Panc1 (cell line): ENCODE data around the gene DUSP8. TPM values are rescaled to one million over a fixed set of nuclear protein-coding genes. Genes with fewer than 3 reads are reported as not detected.

Experiments used
- ATAC-seq: fragments of 200-7000 bp; cut with Tn5 transposase; 2 replicates; pipeline ENCODE4 v1.9.1; 2020; ENCODE audit warnings: mild to moderate bottlenecking, moderate library complexity
- BruUV-seq: library from RNA; stranded (reverse); fragments of 400-500 nt; replicated peaks from 2 replicates; lab custom pipeline; 2021; lab: Mats Ljungman, UMichigan
- CTCF ChIA-PET: fragments of 300-600 bp; sonication (Branson Sonifier 250); formaldehyde crosslinking; loops from one replicate; lab custom pipeline; 2022; ENCODE audit warnings: antibody characterized with exemption; lab: Charles Lee
- POLR2A ChIA-PET: fragments of 300-600 bp; sonication (Branson Sonifier 250); formaldehyde crosslinking; loops from one replicate; lab custom pipeline; 2022; ENCODE audit warnings: antibody characterized with exemption; lab: Charles Lee
- DNase-seq: peaks from one replicate; pipeline ENCODE4 v3.0.0-alpha.2; 2010; ENCODE audit warnings: low read depth, low spot score
- H3K27ac ChIP-seq: 2 replicates; pipeline ENCODE4 v1.5.1; 2011; ENCODE audit warnings: mild to moderate bottlenecking, low read length, inconsistent platforms
- H3K27me3 ChIP-seq: fragments of 200-500 bp; sonication (Bioruptor generic); 2 replicates; pipeline ENCODE4 v1.6.0; 2014; ENCODE audit warnings: low read length, inconsistent platforms; ENCODE audit not compliant: control insufficient read depth, insufficient read depth
- H3K36me3 ChIP-seq: fragments of 200-500 bp; sonication (Bioruptor generic); 2 replicates; pipeline ENCODE4 v1.5.1; 2014; ENCODE audit warnings: inconsistent platforms, mild to moderate bottlenecking, low read length, moderate library complexity; ENCODE audit not compliant: control insufficient read depth, insufficient read depth
- H3K4me1 ChIP-seq: 2 replicates; pipeline ENCODE4 v1.5.1; 2011; ENCODE audit warnings: inconsistent platforms, mild to moderate bottlenecking, low read length, moderate library complexity; ENCODE audit not compliant: control insufficient read depth, insufficient read depth
- H3K4me3 ChIP-seq, 2 experiments: 2 replicates each; pipeline ENCODE4 v1.5.1; 2011 to 2012; ENCODE audit warnings: low read depth in 2 of 2, low read length in 2 of 2, mild to moderate bottlenecking in 2 of 2, inconsistent platforms in 1 of 2, moderate library complexity in 1 of 2
- H3K9me3 ChIP-seq: fragments of 200-500 bp; sonication (Bioruptor generic); 2 replicates; pipeline ENCODE4 v1.5.1; 2014; ENCODE audit warnings: low read depth, mild to moderate bottlenecking, inconsistent platforms, low read length, moderate library complexity; ENCODE audit not compliant: control insufficient read depth, insufficient read depth
- CTCF ChIP-seq: fragments of 450-650 bp; IDR thresholded peaks from 2 replicates; pipeline ENCODE4 v1.5.1; 2017; ENCODE audit warnings: mild to moderate bottlenecking
- POLR2AphosphoS5 ChIP-seq: IDR thresholded peaks from 2 replicates; pipeline ENCODE4 v1.6.1; 2012; ENCODE audit warnings: mild to moderate bottlenecking, low read depth, low read length, moderate library complexity
- REST ChIP-seq, 2 experiments: IDR thresholded peaks; 2 replicates each; pipeline ENCODE4 v1.6.1; 2011 to 2012; ENCODE audit warnings: low read depth in 2 of 2, control low read depth in 1 of 2, low read length in 1 of 2, mild to moderate bottlenecking in 1 of 2, moderate library complexity in 1 of 2; ENCODE audit not compliant: insufficient read depth in 1 of 2
- SIN3A ChIP-seq: IDR thresholded peaks from 2 replicates; pipeline ENCODE4 v1.6.1; 2012; ENCODE audit warnings: low read depth, mild to moderate bottlenecking, low read length, moderate library complexity, borderline replicate concordance; ENCODE audit not compliant: insufficient read depth
- TCF7L2 ChIP-seq: IDR thresholded peaks from 2 replicates; pipeline ENCODE4 v1.6.1; 2011; ENCODE audit warnings: mild to moderate bottlenecking, low read depth, low read length, inconsistent platforms
- in situ Hi-C: cut with HindIII; loops from 2 replicates; pipeline ENCODE4 v1.10.0; 2016; ENCODE audit warnings: low sequenced_read_pairs, low pct_unique_long_range_greater_than_20kb
- intact Hi-C: fragments of 100-400 bp; cut with micrococcal nuclease; formaldehyde crosslinking; loops from one replicate; pipeline ENCODE4 v1.10.0; 2022; ENCODE audit not compliant: unreplicated experiment
- total RNA-seq: library from RNA; stranded (reverse); gene quantifications from one replicate; pipeline ENCODE4 v1.2.1, GENCODE V29; 2021; ENCODE audit not compliant: unreplicated experiment

Gene DUSP8
- total RNA-seq, 1 experiment from 2014 or later: 5.5 TPM

GRCh38 chr11:1563697-1564534 is 8.2 kb downstream of the DUSP8 start:
- H3K27ac ChIP-seq: no peak overlapping the region
- peaks cover 9% of the 10 kb centered on the region for H3K4me1 ChIP-seq
- no peaks in the 10 kb centered on the region for H3K9me3 ChIP-seq
- no peaks in the 10 kb centered on the region for H3K27me3 ChIP-seq
- no peak overlapping the region for H3K4me3 ChIP-seq
- ChIA-PET CTCF (interaction anchor here (0.6 to 1.4 kb wide), 2 partner anchors 17 to 25 kb away, joined by 5 to 12 read pairs; no protein-coding TSS in a partner anchor), POLR2A (no interaction called here)
- no peak for ATAC-seq
- intact Hi-C loops: no loop called here
- TF ChIP-seq REST (IDR thresholded peaks at IDR 0.05; ENCODE audit: insufficient read depth in 1 of 2, low read depth in 2 of 2, low read length in 1 of 2): no peak
- in situ Hi-C loops: no loop called here
- H3K36me3 ChIP-seq: no peaks in the 10 kb centered on the region
- DNase-seq: no peak
- no TSS peak for BruUV-seq

GRCh38 chr11:1563149-1563638 is 8.9 kb downstream of the DUSP8 start:
- Histone ChIP-seq H3K36me3 (no peaks in the 10 kb centered on the region), H3K27me3 (no peaks in the 10 kb centered on the region), H3K4me3 (no peak overlapping the region), H3K4me1 (peaks cover 17% of the 10 kb centered on the region), H3K9me3 (no peaks in the 10 kb centered on the region), H3K27ac (no peak overlapping the region)
- ChIA-PET POLR2A (no interaction called here), CTCF (no interaction called here)
- in situ Hi-C loops: no loop called here
- ATAC-seq: no peak
- BruUV-seq: no TSS peak
- TF ChIP-seq POLR2AphosphoS5: no peak
- no peak for TF ChIP-seq TCF7L2
- TF ChIP-seq CTCF: no peak
- TF ChIP-seq SIN3A: no peak
- no peak for TF ChIP-seq REST (IDR thresholded peaks at IDR 0.05; ENCODE audit: insufficient read depth in 1 of 2, low read depth in 2 of 2, low read length in 1 of 2)
- intact Hi-C loops: no loop called here
- DNase-seq: no peak
